Measurements from ENCODE around the gene NXPE2. TPM values are rescaled to one million over a fixed set of nuclear protein-coding genes. Genes with fewer than 3 reads are reported as not detected.

NXPE2 gene
- polyA plus RNA-seq, 1 of the 3 experiments (the other 2 are of a cell fraction), result not detected

DNA sequence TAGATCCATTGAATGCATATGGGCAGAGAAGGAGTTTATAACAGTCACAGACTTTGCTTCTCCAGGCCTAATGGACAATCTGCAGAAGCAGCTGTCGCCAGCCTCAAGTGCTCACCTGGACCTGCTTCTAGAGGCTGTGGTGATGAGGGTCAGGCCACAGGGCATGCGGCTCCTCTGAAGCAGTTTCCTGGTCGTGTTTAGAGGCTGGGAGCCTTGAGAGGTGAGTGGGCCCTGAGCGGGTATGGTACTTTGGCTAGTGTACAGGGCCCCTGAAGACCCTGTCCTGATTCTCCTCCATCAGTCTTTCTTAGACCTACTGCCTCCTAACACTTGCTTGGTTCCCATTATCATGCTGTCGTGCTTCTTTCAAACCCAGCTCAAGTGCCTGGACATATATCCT lies 41.2 kb downstream of the NXPE2 start:
- H4K20me1 ChIP-seq (ENCODE audit: insufficient read depth), result no peaks in the 10 kb centered on the region
- H3K9me2 ChIP-seq, result no peaks in the 10 kb centered on the region
- CTCF ChIA-PET, result interaction anchor here (1.2 kb wide), 1 partner anchor 19 kb away, joined by 5 read pairs; no protein-coding TSS in a partner anchor
- no peaks in the 10 kb centered on the region for H3K27me3 ChIP-seq (ENCODE audit: insufficient read depth)
- WGBS (ENCODE audit: low lambda C conversion rate), result 7% methylated on average over 2 of the region's 5 CpGs
- H3K9me3 ChIP-seq, result no peaks in the 10 kb centered on the region
- no peak overlapping the region for H3K4me2 ChIP-seq
- POLR2A ChIA-PET, result no interaction called here
- no peak for TF ChIP-seq TAF1 (IDR thresholded peaks at IDR 0.05; ENCODE audit: borderline replicate concordance, low read depth, low read length)
- TF ChIP-seq GABPA (IDR thresholded peaks at IDR 0.05; ENCODE audit: low read depth), result no peak
- no peak for TF ChIP-seq MEF2A (IDR thresholded peaks at IDR 0.05; ENCODE audit: borderline replicate concordance, low read depth)
- TF ChIP-seq POLR2AphosphoS5 (IDR thresholded peaks at IDR 0.05; ENCODE audit: low read depth, low read length), result no peak
- TF ChIP-seq, protein P1, sequence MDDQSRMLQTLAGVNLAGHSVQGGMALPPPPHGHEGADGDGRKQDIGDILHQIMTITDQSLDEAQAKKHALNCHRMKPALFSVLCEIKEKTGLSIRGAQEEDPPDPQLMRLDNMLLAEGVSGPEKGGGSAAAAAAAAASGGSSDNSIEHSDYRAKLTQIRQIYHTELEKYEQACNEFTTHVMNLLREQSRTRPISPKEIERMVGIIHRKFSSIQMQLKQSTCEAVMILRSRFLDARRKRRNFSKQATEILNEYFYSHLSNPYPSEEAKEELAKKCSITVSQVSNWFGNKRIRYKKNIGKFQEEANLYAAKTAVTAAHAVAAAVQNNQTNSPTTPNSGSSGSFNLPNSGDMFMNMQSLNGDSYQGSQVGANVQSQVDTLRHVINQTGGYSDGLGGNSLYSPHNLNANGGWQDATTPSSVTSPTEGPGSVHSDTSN (IDR thresholded peaks at IDR 0.05), result no peak
- TF ChIP-seq RXRA (IDR thresholded peaks at IDR 0.05; ENCODE audit: borderline replicate concordance, low read depth), result no peak
- TF ChIP-seq, protein P2, sequence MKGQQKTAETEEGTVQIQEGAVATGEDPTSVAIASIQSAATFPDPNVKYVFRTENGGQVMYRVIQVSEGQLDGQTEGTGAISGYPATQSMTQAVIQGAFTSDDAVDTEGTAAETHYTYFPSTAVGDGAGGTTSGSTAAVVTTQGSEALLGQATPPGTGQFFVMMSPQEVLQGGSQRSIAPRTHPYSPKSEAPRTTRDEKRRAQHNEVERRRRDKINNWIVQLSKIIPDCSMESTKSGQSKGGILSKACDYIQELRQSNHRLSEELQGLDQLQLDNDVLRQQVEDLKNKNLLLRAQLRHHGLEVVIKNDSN (IDR thresholded peaks at IDR 0.05; ENCODE audit: borderline replicate concordance, low read depth), result no peak
- H3K4me1 ChIP-seq (ENCODE audit: control insufficient read depth in 1 of 2, insufficient read depth in 2 of 2, low read depth in 1 of 2, low read length in 1 of 2), result no peaks in the 10 kb centered on the region
- H3K27ac ChIP-seq (ENCODE audit: low read depth in 2 of 2, low read length in 1 of 2), result no peak overlapping the region
- no peaks in the 10 kb centered on the region for H3F3A ChIP-seq (replicated peaks; ENCODE audit: insufficient read depth)
- H3K36me3 ChIP-seq (replicated peaks in 1 of 2; ENCODE audit: control insufficient read depth in 1 of 2, insufficient read depth in 2 of 2, low read length in 1 of 2), result no peaks in the 10 kb centered on the region
- no peak overlapping the region for H3K4me3 ChIP-seq (ENCODE audit: low read depth in 2 of 2, low read length in 1 of 2)
- no peaks in the 10 kb centered on the region for H3K79me2 ChIP-seq (ENCODE audit: insufficient read depth)
- H2AFZ ChIP-seq (ENCODE audit: low read depth), result no peak overlapping the region
- H3K9ac ChIP-seq, result no peak overlapping the region
- DNase-seq, result no peak

DNA sequence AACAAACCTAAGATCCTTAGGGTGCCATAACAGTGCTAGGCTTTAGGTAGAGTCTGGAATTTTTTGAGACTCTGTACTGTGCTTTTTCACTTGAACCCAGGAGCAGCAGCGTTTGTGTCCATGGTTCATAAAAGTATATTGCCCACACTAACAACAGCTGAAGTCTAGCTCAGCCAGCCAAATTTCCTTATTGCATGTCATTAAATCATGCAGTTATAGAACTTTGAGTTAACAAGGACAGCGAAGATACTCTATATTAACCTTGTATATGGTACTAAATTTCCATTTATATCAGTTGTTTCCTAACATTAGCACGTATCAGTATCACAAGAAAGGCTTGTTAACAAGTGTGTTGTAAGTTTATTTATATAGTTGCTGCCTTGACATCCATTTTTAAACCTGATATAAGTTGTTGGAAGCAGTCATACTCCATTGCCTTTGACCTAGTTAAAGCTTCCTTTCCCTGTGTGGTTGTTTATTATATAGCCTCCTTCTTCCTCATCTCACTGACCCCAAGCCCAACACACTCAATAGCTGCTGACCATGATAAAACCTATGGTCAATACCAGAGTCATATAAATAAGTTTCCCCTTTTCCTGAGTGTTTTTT lies 46.7 kb downstream of the NXPE2 start:
- Histone ChIP-seq H3K9me2 (no peaks in the 10 kb centered on the region), H3K4me3 (ENCODE audit: low read depth in 2 of 2, low read length in 1 of 2) (no peak overlapping the region), H3K79me2 (ENCODE audit: insufficient read depth) (no peaks in the 10 kb centered on the region), H3K4me2 (no peak overlapping the region), H3K9ac (no peak overlapping the region), H4K20me1 (ENCODE audit: insufficient read depth) (no peaks in the 10 kb centered on the region), H3K27me3 (ENCODE audit: insufficient read depth) (no peaks in the 10 kb centered on the region), H3K36me3 (replicated peaks in 1 of 2; ENCODE audit: control insufficient read depth in 1 of 2, insufficient read depth in 2 of 2, low read length in 1 of 2) (no peaks in the 10 kb centered on the region), H3K27ac (ENCODE audit: low read depth in 2 of 2, low read length in 1 of 2) (no peak overlapping the region), H3K9me3 (no peaks in the 10 kb centered on the region), H3F3A (replicated peaks; ENCODE audit: insufficient read depth) (no peaks in the 10 kb centered on the region), H3K4me1 (ENCODE audit: control insufficient read depth in 1 of 2, insufficient read depth in 2 of 2, low read depth in 1 of 2, low read length in 1 of 2) (no peaks in the 10 kb centered on the region), H2AFZ (ENCODE audit: low read depth) (no peak overlapping the region)
- CTCF ChIA-PET, result interaction anchor here (0.7 to 1.8 kb wide), 3 partner anchors 13 to 1966 kb away, joined by 3 to 8 read pairs (median 3); no protein-coding TSS in a partner anchor
- TF ChIP-seq SMC3 (IDR thresholded peaks at IDR 0.05; ENCODE audit: low read depth, low read length), result no peak
- no peak for TF ChIP-seq MEF2A (IDR thresholded peaks at IDR 0.05; ENCODE audit: borderline replicate concordance, low read depth)
- TF ChIP-seq SIN3A (IDR thresholded peaks at IDR 0.05; ENCODE audit: borderline replicate concordance, low read depth, low read length), result no peak
- TF ChIP-seq GATA2 (CRISPR knock-in tag; IDR thresholded peaks at IDR 0.05), result no peak
- TF ChIP-seq MXI1 (IDR thresholded peaks at IDR 0.05; ENCODE audit: low read depth, low read length), result no peak
- TF ChIP-seq TCF12 (IDR thresholded peaks at IDR 0.05), result no peak
- TF ChIP-seq NFIC (IDR thresholded peaks at IDR 0.05; ENCODE audit: borderline replicate concordance), result no peak
- no peak for TF ChIP-seq EZH2phosphoT487 (IDR thresholded peaks at IDR 0.05; ENCODE audit: borderline replicate concordance, low read depth)
- no peak for TF ChIP-seq FOXM1 (IDR thresholded peaks at IDR 0.05; ENCODE audit: low read depth)
- WGBS (ENCODE audit: low lambda C conversion rate), result 10% methylated on average over 3 of the region's 3 CpGs
- POLR2A ChIA-PET, result no interaction called here
- no peak for DNase-seq
